GM12875 (cell line): ENCODE measurements around the gene UBL5.
"Not testable (repeated sequence)": the region's sequence is repeated elsewhere in the genome, so short reads cannot be mapped to it uniquely, and the experiment has no call there.

Source experiments
- H3K4me3 ChIP-seq: one replicate; pipeline ENCODE4 v1.5.1; 2011; ENCODE audit warnings: low read depth, low read length, control low read depth
- TF ChIP-seq, protein P1 (sequence below): IDR thresholded peaks from 2 replicates; pipeline ENCODE4 v1.5.1; 2011; ENCODE audit warnings: low read depth, mild to moderate bottlenecking, control low read depth, inconsistent platforms, low read length, moderate library complexity, borderline replicate concordance; ENCODE audit not compliant: insufficient read depth

Gene UBL5

DNA sequence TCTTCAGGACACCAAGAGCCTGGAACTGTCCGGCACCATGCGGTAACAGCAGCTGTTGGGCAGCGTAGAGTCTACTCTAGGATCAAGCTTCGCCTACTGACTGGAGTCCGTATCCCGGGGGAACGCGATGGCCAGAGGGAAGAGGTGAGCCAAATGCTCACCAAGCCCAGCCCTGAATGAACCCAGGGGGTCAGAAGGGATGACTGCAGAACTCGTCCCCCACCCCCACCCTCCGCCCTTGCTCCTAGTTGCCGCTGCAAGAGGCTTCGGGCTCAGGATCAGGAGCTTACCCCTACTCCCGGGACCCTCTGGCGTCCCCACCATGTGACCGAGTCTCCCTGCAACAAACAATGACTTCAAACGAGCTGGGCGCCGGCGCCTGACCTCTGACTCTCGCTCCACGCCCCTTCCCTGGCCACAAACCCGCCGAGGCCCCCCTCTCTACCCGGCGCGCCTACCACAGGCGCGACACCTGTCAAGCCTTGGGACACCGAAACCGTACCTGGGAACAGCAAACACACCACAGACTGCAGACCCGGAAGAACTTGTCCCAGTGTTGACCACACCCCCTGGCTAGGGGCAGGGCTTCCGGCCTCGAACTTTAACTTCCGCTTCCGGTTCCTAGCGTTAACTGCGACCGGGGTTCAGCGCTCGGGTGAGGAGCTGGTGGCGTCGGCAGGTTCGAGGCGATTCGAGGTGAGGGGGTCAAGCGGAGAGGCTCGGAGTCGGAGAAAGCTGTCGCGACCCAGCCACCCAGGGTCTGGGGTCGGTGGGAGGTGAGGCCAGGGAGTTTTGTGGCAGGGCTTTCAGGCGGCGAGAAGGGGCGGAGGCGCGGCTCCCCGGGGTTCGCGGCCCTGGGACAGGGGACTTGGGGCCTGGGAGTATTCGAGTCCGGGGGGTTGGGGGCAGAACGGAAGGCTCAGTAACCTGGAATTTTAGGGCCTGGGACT lies at the start of gene UBL5:
Gene UBL5, plus strand, starts transcription at position 630 of the 950 bp plus-strand sequence. CDS start 420 bp downstream, outside the sequence.
- H3K4me3 ChIP-seq, result peak within 1 kb of the TSS; percentile 87
- TF ChIP-seq, protein P1, sequence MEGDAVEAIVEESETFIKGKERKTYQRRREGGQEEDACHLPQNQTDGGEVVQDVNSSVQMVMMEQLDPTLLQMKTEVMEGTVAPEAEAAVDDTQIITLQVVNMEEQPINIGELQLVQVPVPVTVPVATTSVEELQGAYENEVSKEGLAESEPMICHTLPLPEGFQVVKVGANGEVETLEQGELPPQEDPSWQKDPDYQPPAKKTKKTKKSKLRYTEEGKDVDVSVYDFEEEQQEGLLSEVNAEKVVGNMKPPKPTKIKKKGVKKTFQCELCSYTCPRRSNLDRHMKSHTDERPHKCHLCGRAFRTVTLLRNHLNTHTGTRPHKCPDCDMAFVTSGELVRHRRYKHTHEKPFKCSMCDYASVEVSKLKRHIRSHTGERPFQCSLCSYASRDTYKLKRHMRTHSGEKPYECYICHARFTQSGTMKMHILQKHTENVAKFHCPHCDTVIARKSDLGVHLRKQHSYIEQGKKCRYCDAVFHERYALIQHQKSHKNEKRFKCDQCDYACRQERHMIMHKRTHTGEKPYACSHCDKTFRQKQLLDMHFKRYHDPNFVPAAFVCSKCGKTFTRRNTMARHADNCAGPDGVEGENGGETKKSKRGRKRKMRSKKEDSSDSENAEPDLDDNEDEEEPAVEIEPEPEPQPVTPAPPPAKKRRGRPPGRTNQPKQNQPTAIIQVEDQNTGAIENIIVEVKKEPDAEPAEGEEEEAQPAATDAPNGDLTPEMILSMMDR, result no peak

- no peak overlapping the region for H3K4me3 ChIP-seq
- TF ChIP-seq, protein P1, result no peak
Observed at GRCh38 chr19:9782338-9782737, 45.4 kb upstream of the UBL5 start.

- H3K4me3 ChIP-seq, result not testable (repeated sequence)
Observed at GRCh38 chr19:9784163-9784496, 43.6 kb upstream of the UBL5 start.

DNA sequence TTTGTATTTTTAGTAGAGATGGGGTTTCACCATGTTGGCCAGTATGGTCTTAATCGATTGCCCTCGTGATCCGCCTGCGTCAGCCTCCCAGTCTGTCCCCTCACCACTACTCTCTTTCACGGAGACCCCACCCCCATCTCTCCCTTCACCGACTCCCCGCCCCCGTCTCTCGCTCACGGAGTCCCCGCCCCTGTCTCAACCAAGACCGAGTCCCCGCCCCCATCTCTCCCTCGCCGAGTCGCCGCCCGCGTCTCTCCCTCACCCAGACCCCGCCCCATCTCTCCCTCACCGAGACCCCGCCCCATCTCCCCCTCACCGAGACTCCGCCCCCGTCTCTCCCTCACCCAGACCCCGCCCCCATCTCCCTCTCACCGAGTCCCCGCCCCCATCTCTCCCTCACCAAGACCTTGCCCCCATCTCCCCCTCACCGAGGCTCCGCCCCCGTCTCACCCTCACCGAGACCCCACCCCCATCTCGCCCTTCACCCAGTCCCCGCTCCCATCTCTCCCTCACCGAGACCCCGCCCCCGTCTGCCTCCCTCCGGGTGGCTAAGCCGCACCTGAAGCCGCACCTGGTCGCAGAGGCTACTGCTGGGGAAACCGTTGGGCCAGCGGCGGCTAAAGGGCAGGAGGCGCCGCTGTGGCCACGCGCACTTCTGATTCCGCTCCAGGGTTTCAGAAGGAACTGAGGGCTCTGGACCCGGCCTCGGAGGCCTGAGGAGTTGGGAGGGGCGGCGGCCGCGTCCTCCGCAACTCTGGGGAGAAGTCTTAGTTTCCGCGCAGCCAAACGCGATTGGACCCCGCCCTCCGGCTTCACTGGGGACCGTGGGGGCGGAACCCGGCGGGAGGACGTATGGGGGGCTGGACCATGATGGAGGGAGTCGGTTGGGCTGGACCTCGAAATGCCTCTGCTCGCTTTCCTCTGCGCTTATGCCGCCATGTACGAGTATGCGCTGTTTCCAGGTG lies 42.1 kb upstream of the UBL5 start:
- TF ChIP-seq, protein P1, result no peak
- peak overlapping the region; percentile 54 for H3K4me3 ChIP-seq

GRCh38 chr19:9786342-9786741 lies 41.4 kb upstream of the UBL5 start:
- H3K4me3 ChIP-seq, result no peak overlapping the region
- TF ChIP-seq, protein P1, result no peak

DNA sequence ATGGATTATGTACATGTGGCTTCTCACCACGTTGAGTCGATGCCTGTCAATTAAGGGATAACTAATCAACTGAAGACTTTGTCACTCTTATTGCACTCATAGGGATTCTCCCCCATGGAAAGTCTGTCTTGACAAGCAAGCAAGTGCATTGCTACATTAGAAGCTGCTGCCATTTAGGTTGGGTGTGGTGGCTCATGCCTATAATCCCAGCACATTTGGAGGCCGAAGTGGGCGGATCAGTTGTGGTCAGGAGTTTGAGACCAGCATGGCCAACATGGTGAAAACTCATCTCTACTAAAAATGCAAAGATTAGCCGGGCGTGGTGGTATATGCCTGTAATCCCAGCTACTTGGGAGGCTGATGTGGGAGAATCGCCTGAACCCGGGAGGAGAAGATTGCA lies 40.9 kb upstream of the UBL5 start:
- no peak overlapping the region for H3K4me3 ChIP-seq
- TF ChIP-seq, protein P1, result no peak

GRCh38 chr19:9788604-9789003 lies 39.1 kb upstream of the UBL5 start:
- H3K4me3 ChIP-seq, result not testable (repeated sequence)
